GM19035 (cell line): ENCODE measurements around the gene VPS37B.
"Not testable (repeated sequence)": the region's sequence is repeated elsewhere in the genome, so short reads cannot be mapped to it uniquely, and the experiment has no call there.

Experiments
- ATAC-seq: cut with Tn5 transposase; IDR thresholded peaks from one replicate; pipeline ENCODE4 v1.9.1; 2021; ENCODE audit not compliant: unreplicated experiment

The VPS37B gene

DNA sequence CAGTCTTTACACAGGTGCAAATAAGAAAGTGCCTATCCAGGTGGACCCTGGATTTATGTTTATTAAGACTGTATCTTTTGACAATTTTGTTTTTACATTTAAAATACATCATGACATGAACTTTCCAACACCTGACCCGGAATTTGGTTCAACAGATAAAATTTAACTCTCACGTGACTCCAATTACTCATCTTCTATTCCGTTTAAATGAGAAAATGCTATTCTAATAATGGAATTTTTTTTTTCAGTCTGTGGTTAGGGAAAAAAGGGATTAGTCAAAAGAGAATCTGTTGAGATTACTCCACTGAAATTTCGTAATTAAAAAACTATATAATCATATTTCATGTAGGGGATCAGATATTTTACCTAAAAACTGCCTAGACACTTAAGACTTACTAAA lies 11.1 kb downstream of the VPS37B start:
- no peak for ATAC-seq

DNA sequence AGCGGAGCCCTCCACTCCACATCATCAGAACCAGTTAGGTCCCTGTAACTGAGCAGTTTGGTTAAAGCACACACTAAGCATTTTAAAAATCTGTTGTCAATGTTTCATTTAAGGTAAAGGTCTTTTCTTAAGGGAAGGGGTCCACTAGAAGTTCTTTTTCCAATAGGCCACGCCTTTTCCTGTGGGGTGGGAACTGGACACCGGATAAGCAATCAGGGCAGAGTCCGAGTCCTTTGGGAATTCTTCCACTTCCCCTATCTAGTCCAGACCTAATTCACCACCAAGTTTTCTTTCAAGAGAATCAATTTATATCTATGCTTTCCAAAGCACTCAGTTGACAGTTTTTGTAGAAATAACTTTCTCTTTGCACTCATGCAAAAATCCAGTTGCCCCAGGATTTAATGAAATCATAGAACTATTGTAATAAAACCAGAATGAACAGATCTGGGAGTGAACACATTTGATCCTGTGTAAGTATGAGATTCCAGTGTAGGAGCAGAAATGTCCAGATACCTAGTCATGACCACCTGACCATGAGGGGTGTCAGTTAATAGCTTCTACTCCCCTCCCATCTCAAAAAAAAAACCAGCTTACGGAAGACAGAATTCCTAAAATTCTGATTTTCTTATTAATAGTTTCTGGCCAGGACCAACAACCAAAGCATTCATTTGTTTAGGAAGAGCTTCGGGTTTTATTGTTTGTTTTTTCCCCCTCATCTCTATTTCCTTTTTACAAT lies 11.7 kb downstream of the VPS37B start:
- ATAC-seq: no peak

DNA sequence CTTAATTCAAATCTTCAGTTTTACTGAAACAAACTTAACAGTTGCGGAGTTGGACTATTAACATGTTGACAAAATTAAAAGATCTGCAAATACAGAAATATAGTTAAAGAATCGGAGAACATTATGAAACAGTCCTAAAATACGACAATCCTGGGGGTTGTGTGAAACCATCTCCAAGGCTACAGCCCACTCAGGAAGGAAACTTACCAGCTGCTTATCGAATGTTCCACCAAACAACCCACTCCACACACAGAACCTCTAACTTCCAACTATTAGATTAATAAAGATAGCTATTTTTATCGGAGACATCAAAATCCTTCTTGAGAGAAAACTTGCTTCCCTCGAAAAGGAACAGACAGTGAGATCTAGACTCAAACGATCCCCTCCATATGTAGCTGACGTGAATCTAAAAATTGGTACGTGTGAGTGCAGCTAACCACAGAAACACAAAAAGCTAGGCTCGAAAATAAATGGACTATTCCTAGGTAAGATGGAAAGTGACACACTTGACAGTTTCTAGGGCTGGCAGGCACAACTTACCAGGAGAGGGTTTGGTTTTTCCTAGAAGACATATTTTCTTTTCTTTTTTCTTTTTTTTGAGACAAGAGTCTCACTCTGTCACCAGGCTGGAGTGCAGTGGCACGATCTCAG lies 12.9 kb downstream of the VPS37B start:
- ATAC-seq: no peak

DNA sequence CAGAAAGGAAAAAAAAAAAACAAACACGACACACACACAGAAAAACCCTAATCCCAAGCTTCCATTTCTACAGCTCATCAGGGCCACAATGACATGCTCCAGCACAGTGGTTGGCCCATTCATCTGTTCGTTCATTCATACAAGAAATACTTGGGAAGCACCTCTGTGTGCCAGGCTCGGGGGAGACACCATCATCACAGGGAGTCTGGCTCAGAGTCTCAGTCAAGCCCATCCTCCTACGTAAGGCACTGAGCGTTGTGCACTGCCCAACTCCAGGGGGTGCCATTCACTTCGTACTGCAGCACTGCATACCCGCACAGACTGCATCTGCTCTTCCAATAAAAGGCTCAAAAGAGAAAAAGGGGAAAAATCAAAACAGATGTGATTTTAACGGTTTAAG lies 15.3 kb downstream of the VPS37B start:
- no peak for ATAC-seq

DNA sequence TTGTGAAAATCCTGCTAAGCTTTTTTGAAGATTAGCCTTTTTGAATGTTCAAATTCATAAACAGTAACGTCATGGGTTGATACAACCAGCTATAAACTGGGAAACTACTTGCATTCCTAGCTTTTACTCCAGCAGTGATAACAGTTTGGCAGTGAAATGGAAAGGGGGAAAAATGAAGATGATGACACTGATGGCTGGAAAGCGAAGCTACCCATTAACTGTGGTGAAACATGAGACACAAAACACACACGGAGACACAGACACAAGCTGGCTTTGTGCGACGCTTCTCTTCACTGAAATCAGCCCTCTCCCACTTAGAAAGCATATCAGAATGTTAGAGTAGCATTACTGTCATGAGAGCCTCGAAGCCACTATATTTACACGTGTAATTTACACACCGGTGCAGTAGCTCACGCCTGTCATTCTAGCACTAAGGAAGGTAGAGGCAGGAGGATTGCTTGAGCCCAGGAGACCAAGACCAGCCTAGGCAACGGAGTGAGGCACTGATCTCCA lies 15.7 kb downstream of the VPS37B start:
- ATAC-seq: no peak

DNA sequence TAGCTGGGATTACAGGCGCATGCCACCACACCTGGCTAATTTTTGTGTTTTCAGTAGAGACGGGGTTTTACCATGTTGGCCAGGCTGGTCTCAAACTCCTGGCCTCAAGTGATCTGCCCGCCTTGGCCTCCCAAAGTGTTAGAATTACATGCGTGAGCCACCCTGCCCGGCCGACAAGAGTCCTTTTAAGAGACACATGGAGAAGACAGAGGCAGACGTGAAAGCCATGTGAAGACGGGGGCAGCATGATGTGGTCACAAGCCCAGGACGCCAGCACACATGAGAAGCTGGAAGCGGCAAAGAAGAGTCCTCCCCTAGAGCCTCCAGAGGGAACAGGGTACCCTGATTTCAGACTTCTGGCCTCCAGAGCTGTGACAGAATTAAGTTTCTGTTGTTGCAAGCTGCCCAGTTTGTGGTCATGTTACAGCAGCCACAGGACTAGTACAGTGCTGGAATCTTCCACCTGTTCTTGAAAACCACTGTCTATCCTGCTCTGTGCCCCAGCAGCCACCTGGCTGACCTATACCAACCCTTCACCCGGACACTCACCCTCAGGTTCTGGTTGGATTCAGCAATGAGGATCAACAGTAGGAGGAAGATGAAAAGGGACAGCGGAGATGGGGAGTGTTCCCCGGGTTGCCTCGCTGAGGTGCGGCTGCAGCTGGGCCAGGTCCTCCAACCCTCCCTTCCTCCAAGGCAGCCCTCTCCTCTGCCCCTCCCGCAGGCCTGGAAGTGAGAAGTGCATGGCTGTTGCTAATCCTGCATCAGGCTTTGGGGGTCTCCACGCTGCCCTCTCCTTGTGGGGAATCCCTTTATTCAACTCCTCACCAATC lies 16.9 kb downstream of the VPS37B start:
- no peak for ATAC-seq

DNA sequence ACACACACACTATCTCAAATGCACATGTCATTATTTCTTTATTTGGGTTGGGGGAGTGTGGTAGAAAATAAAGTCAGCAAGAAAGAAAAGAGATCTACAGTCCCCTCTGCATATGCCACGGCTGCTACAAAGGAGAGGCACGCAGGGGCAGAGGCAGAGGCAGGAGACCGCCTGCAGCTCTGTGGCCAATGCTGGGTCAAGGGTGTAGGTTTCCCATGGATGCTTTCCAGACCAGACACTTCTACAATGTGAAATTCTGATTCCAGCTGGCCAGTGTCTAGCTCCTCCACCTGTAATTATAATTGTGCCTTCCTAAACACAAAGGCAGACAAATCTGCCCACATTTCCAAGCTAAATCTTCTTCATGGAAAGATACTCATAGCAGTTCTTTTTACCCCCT lies 19.2 kb downstream of the VPS37B start:
- no peak for ATAC-seq

DNA sequence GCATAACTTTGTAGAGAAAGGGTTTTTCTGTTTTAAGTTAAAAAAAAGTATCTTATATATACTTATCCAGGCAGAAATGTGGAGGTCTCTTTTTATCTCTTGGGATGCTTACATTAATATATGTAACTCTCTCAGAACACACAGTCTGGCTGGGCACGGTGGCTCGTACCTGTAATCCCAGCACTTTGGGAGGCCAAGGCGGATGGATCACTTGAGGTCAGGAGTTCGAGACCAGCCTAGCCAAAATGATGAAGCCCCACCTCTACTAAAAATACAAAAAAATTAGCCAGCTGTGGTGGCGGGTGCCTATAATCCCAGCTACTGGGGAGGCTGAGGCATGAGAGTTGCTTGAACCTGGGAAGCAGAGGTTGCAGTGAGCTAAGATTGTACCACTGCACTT lies 19.6 kb downstream of the VPS37B start:
- ATAC-seq: not testable (repeated sequence)

DNA sequence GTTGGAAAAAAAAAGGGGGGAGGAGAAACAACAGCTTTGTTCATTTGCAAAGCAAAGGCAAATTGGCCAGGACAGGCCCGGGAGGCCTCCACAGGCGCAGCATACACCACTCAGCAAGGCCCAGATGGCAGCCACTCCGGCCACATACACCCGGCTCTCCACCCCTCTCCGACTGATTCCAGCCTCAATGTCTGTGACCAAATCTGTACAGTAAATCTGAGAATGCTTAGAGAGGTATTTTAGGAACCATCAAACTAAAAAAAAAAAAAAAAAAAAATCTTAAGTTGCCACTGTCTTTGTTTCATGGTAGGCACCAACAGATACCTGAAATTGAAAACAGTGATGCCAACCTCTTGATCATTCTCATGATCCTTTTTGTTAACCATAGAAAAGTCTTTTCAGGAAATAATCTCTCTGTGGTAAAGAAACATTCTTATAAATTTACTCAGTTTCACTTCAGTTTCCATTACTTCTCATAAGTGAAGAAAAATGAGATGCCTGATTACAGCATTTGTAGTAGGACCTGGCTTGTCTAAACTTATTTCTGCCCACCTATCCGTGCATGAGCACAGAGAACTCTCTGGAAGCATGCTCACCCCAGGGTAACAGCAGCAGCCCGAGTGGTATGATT lies 20.2 kb downstream of the VPS37B start:
- peak; percentile 55 for ATAC-seq

- no peak for ATAC-seq
These were observed 21.8 kb downstream of the VPS37B start for GRCh38 chr12:122874081-122874480.

DNA sequence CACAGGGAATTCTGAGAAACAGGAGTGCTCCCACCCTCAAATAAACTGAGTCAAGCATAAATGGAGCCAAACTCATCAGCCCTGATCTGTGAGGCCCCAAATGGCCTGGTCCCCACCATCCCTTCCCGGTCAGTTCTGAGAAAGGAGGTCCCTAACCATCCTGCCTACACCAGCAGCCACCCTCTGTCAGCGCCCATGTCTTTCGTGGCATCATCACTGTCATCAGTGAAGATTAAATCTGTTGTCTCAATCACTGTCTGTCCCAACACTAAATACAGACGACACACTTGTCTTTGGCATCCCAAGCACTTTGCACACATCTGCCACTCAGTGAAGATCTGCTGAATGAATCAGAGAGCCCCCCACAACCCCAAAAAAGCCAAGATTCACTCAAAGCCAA lies 22.4 kb downstream of the VPS37B start:
- no peak for ATAC-seq

DNA sequence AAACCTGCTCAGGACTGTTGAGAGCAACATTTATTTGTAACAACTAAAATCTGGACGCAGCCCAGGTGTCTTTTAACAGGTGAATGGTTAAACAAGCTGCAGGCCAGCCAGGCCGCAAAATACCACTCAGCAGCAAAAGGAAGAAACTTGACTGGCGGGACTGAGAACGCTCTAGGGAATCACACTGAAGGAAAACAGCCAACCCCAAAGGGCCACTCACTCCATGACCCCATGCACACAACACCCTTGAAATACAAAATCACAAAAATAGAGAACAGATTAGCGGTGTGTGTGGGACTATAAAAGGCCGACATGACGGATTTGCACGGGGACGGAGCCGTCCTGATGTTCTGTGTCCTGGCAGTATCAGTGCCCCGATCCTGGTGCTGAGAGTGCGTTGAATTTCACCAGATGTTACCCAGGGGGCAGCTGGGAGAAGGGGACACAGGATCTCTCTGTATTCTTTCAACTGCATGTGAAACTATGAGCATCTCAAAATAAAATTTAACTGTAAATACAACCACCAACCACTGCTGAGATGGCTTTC lies 23.0 kb downstream of the VPS37B start:
- no peak for ATAC-seq

DNA sequence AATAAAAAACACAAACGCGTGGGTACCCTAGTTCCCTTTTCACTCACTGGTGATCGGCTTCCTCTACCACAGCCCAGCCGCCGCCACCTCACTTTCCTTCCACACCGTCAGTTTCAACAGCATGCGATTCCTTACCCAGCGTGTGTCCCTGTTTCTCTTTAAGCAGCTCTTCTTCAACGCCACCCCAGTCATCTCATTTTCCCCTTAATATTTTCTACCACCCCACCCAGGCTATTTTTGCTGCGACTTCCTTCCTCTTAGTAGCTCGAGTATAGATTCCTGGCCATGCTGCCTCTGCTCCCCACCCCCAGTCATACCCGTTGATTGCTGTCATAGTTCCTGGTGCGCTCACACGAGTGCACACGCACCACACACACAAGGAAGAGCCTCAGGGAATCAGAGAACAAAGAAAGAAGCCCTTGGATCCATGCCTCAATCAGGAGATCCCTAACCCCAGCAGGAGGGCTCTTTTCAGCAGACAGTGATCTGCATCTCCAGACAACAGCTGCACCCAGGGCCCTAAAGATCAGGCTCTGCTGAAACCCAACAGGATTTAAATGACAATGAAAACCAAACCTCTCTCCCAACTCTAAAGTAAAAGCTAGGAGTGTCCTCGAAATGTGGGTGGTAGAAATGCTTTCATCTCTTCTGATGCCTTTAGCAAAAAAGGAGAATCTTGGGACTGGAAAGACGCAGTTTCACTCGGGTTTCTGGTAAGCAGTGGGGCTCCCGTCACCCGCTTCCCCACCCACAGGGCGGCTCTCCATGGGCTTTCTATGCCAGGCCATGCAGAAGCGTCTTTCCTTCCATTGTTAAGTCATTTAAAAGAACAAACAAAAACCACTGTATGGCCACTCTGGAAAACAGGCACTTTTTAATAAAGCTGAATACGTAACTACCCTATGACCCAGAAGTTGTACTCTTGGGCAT lies 23.8 kb downstream of the VPS37B start:
- ATAC-seq: no peak

DNA sequence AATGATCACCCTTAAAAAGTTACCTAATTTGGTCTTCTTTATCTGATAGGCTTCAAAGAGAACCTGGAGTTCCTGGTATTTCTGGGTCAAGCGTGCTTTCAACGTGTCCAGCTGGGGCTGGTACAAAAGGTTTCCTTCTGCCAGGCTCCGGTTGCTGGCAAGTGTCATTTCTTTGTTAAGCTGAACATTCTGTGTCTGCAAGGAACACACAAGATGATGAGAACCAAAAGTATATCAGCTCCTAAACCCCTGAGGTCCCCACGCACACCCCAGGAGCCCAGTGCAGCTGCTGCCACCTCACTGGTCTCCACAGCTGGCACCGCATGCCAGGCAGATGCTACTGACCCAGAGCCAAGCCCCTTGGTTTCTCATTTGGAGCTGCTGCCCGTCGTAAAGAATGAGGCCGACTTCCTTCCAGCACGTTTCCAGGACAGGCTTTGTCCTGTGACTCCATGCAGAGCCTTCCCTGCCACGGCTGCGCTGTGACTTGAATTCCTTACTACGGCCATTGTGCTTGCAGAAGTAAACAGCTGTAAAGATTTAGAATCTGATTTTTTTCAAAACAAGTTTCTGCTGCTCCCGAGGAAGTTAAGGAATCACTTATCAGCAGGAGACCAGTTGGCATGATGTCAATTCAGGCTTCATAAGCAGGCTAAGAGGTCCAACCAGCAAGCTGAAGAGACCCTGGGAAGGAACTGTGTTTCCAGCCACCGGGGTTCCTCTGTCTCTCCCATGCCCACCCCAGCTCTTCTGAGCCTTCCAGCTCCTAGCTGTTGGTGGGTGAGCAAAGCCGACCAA lies 24.9 kb downstream of the VPS37B start:
- no peak for ATAC-seq

- ATAC-seq: no peak
These were observed 25.6 kb downstream of the VPS37B start for GRCh38 chr12:122870163-122870842.

- ATAC-seq: no peak
These were observed 26.5 kb downstream of the VPS37B start for GRCh38 chr12:122869207-122869973.

GRCh38 chr12:122868471-122869177 lies 27.3 kb downstream of the VPS37B start:
- no peak for ATAC-seq
